HG02852 (cell line): ENCODE results near the gene NLRX1.
A peak's percentile ranks its signal among the peaks of the same experiment; 100 is the strongest.
"Not testable (repeated sequence)": the region's sequence is repeated elsewhere in the genome, so short reads cannot be mapped to it uniquely, and the experiment has no call there.

Experiments used
- ATAC-seq: cut with Tn5 transposase; IDR thresholded peaks from one replicate; pipeline ENCODE4 v1.9.1; 2021; ENCODE audit warnings: mild to moderate bottlenecking, moderate library complexity; ENCODE audit not compliant: unreplicated experiment

The NLRX1 gene

GRCh38 chr11:119168471-119169281 is at the start of gene NLRX1:
Gene NLRX1 (plus strand): TSS chr11:119168725. CDS start chr11:119171404, 2,679 bp downstream.
- peak; percentile 89 for ATAC-seq

- ATAC-seq, result no peak
Measured at GRCh38 chr11:119118946-119119345, 49.6 kb upstream of the NLRX1 start.

GRCh38 chr11:119120639-119121007 is 47.9 kb upstream of the NLRX1 start:
- ATAC-seq, result no peak

- peak; percentile 94 for ATAC-seq
Measured at GRCh38 chr11:119121008-119121810, 47.3 kb upstream of the NLRX1 start, which contains the start of gene HINFP. Gene HINFP (plus strand): TSS chr11:119121580. CDS start chr11:119126945, 5,365 bp downstream.

GRCh38 chr11:119121811-119122124 is 46.8 kb upstream of the NLRX1 start:
- no peak for ATAC-seq

- no peak for ATAC-seq
Measured at GRCh38 chr11:119125821-119126220, 42.7 kb upstream of the NLRX1 start.

- ATAC-seq, result no peak
Measured at GRCh38 chr11:119126675-119127268, 41.8 kb upstream of the NLRX1 start.

- ATAC-seq, result no peak
Measured at GRCh38 chr11:119130662-119131061, 37.9 kb upstream of the NLRX1 start.

- no peak for ATAC-seq
Measured at GRCh38 chr11:119134389-119134978, 34.0 kb upstream of the NLRX1 start.

GRCh38 chr11:119139276-119139675 is 29.2 kb upstream of the NLRX1 start:
- ATAC-seq, result not testable (repeated sequence)

- ATAC-seq, result no peak
Measured at GRCh38 chr11:119144825-119145486, 23.6 kb upstream of the NLRX1 start.

GRCh38 chr11:119145551-119145950 is 23.0 kb upstream of the NLRX1 start:
- ATAC-seq, result no peak

GRCh38 chr11:119147604-119148333 is 20.8 kb upstream of the NLRX1 start:
- ATAC-seq, result no peak

GRCh38 chr11:119148720-119149017 is 19.9 kb upstream of the NLRX1 start:
- no peak for ATAC-seq

GRCh38 chr11:119149018-119149785 is 19.3 kb upstream of the NLRX1 start, which contains the start of gene ABCG4:
Gene ABCG4 (plus strand): TSS chr11:119149052. CDS start chr11:119149966, 914 bp downstream.
- no peak for ATAC-seq

GRCh38 chr11:119149786-119150275 is 18.7 kb upstream of the NLRX1 start:
- no peak for ATAC-seq

GRCh38 chr11:119152043-119152442 is 16.5 kb upstream of the NLRX1 start:
- no peak for ATAC-seq

- no peak for ATAC-seq
Measured at GRCh38 chr11:119152604-119153003, 15.9 kb upstream of the NLRX1 start.
